Measurements from ENCODE around the gene EPHB1.
"Not testable (repeated sequence)": the region's sequence is repeated elsewhere in the genome, so short reads cannot be mapped to it uniquely, and the experiment has no call there.

The EPHB1 gene

DNA sequence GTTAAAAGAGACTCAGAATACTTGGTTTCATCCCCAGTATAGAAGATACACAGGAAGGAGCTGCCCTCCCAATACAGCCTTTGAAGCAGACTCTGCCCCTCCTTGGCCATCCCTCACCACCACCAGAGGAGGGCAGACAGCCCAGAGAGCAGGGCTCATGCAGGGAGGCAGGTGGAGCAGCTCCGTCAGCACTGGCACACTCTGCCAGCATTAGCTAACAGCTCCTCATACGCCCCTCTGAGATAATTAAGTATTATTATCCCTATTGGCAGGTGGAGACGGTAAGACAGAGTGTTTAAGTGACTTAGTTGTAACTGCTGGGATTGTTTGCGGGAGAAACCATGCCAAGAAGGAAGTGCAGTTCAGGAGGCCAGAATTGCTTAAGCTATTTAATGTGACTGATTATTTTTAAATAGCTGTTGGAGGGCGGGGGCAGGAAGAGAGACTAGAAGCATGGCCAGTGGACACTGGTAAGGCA lies 434.0 kb downstream of the EPHB1 start:
- peak; percentile 100 for DNase-seq

DNA sequence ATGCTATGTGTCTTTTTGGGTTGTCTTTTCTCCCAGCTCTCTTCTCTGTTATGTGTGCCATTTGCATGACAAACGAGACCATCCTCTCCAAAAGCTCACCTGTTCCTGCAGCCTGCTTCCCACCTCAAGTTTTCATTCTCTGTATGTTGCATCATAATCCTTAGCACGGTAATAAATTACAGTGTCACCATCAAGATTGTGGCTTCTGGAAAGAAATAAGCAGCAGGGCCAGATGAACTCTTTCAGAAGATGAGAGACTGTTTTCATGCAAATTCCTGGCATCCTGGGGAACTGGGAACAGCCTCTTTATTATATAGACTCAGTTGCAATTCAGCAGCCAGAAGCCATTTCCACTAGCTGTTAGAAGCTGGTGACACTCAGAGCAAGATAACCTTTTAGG lies 436.7 kb downstream of the EPHB1 start:
- no peak for DNase-seq

DNA sequence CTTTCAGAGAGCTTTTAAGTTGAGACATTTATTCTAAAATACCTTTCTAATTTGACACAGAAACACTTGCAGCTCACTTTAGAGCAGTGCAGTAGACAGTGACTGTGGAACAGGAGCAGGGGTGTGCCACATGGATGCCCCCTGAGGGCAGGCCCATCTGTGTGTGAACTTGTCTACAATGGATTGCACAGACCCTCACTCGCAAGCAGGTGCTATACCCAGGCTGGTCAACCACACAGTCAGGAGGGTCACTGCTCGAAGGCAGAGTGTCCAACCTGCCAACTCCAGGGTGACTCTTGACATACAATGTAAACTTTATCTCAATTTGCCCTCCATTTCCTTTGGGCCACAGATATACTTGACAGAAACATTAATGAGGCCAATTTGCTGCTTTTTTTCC lies 437.2 kb downstream of the EPHB1 start:
- DNase-seq = no peak

DNA sequence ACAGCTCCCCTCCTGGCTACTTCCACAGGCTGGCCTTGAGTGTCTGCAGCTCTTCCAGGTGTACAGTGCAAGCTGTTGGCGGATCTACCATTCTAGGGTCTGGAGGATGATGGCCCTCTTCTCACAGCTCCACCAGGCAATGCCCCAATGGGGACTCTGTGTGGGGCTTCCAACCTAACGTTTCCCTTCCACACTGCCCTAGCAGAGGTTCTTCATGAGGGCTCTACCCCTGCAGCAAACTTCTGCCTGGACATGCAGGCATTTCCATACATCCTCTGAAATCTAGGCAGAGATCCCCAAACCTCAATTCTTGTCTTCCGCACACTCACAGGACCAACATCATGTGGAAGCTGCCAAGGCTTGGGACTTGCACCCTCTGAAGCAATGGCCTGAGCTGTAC lies 438.4 kb downstream of the EPHB1 start:
- not testable (repeated sequence) for DNase-seq

DNA sequence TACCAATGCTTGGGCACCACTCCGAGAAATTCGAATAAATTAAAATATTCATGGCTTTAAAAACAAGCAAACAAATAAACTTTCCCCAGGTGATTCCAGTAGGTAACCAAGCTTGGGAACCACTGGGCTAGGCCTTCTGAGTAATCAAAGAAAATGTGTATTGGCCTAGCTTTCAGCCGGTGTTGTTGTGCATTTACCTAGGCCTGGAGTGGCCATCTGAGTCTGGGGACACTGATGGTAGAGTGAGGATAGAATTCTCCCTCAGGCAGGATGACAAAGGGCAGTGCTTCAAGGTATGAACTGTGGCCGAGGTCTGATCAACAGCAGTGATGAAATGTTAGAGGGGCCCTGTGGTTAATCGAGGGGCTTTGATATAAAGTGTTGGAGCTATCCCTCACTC lies 440.5 kb downstream of the EPHB1 start:
- DNase-seq = no peak

GRCh38 chr3:135237371-135238143 lies 442.5 kb downstream of the EPHB1 start:
- no peak for DNase-seq

DNA sequence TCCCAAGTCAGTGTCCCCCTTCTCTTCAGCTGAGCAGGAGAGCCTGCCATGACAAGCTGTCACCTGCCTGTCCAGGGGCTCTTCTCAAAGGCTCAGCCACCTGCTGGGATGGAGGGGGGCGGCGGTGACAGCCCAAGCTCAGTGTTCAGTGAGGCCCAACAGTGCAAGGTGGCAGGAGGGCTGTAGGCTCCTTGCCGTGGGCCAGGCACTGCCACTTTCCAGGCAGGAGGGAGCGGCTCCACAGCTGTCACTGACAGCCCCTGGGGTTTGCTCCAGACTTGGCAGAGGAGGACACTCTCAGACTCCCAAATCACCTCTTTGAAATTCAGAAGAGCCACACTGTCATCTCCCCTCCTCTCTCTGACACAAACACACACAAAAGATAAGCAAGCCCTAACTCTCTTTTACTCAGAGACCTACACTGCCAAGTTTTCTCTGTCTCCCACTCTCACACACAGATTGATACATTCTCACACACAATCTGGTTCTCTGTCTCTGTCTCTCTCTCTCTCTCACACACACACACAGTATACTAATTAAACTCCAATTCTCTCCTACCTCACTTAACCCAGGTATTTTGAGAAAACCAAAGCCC lies 443.3 kb downstream of the EPHB1 start:
- DNase-seq = peak; percentile 94

- DNase-seq = no peak
Observed at GRCh38 chr3:135238871-135239614, 444.0 kb downstream of the EPHB1 start.

DNA sequence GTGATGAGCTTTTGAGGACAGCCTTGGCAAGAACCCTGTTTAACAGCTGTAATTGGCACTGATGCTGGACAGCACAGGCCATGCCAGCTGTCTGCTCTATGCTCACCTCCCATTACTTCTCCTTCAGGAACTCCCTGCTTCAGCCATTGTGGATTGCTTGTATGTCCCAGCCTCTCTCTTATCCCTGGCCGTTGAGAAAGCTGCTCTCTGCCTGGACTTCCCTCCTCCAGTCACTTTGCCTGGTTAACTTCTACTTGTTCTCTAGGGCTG lies 444.5 kb downstream of the EPHB1 start:
- peak; percentile 52 for DNase-seq

- no peak for DNase-seq
Observed at GRCh38 chr3:135240426-135240825, 445.4 kb downstream of the EPHB1 start.

DNA sequence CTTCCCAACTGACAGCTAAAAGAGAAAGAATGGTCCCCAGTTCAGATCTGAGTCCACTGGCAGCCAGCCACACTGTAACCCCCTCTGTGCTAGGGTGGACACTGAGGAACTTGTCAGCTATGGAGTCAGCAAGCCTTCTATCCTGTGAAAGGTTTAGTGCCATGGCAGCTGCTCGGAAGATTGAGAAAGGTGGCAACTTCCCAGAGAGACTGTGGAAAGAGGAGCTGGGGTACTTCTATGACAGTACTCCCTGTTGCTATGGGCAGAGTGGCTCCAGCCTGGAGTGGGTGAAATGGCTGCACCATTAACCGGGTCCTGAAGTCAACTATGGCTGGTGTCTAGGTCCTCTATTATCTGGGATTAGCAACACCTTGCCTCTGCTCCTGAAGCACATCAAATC lies 447.2 kb downstream of the EPHB1 start:
- no peak for DNase-seq

GRCh38 chr3:135243616-135244015 lies 448.6 kb downstream of the EPHB1 start:
- DNase-seq = no peak

- no peak for DNase-seq
Observed at GRCh38 chr3:135246027-135246426, 451.0 kb downstream of the EPHB1 start.

DNA sequence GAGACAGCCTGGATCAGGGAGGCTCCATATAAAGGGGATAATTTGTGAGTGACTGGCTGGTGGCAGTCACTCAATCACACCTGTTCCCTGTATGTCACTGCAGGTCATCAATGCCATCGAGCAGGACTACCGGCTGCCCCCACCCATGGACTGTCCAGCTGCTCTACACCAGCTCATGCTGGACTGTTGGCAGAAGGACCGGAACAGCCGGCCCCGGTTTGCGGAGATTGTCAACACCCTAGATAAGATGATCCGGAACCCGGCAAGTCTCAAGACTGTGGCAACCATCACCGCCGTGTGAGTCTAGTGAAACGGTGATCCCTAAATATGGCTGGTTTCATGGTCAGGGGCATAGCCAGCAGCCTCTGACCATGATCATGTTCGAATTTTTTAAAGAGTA lies 453.2 kb downstream of the EPHB1 start:
- no peak for DNase-seq

- DNase-seq = no peak
Observed at GRCh38 chr3:135249186-135249585, 454.1 kb downstream of the EPHB1 start.

GRCh38 chr3:135258916-135259315 lies 463.9 kb downstream of the EPHB1 start:
- DNase-seq = no peak

DNA sequence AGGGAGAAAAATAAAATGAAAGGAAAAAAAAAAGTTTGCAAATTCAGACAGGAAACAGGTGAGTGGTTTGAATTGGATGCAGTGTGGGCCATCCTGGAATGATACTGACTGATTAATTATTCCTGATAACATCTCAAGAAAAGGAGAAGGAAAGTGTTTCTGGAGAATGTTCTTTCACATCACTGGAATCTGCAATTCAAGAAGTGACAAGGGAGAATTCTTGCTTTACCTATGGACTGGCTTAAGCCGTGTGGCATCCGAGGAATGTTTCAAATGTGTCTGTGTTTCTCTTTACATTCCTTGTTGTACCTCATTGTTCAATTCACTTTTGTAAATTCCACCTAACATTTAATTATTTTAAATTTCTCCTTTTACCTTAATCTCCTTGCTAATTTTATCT lies 465.0 kb downstream of the EPHB1 start:
- no peak for DNase-seq

DNA sequence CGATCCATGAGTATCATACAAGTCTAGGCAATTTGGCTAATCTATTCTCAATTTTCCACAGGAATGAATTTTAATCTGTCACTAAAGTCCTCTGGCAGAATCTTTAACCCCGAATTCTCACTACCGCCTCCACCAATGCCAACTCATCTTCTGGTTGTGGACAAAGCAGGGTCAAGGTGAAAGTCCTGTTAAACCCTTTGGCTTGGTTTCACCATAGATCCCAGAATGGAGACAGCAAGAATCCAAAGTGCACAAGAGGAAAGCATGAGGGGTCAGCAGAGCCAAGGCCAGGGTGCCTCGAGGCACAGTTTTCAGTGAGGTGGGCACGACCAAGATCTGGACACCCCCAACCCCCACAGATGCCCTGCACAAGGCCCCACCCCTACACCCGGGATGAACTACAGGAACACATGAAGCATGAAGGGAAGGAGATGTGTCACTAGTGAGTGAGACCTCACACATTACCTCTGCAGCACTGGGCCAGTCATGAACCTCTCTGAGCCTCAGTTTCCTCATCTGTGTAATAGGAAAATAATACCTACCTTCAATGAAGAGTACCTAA lies 466.2 kb downstream of the EPHB1 start:
- DNase-seq = no peak

DNA sequence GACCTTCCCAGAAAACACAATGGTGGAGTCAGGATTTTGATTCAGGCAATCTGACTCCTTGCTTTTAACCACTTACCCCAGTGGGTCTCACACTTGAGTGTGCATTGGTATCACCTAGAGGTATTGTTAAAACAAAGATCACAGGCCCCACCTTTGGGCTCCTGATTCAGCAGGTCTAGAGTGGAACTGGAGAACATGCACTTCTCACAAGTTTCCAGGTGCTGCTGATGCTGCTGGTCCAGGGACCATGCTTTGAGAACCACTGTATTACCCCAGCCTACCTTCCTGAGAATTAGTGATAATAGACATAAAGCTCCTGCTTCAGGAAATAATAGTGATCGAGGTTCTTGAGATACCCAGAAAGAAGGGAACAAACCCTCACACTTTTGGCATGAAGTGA lies 466.9 kb downstream of the EPHB1 start:
- DNase-seq = no peak

DNA sequence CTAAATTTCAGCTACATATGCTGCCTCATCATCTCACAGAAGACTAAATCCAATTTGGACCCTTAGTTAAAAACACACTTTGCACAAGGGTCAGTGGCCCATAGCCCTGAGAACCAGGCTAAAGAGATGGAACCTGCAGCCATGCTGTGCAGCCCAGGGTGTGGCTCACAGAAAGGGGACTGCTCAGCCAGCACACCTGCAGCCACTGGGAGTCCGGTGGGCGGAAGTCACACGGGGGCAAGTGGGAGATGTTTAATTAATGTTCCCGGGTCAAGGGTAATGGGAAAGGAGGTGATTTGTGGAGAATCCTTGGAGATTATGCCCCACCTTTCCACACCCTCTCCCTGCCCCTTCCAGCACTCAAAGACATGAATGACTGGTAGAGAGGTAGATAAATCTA lies 467.4 kb downstream of the EPHB1 start:
- no peak for DNase-seq

DNA sequence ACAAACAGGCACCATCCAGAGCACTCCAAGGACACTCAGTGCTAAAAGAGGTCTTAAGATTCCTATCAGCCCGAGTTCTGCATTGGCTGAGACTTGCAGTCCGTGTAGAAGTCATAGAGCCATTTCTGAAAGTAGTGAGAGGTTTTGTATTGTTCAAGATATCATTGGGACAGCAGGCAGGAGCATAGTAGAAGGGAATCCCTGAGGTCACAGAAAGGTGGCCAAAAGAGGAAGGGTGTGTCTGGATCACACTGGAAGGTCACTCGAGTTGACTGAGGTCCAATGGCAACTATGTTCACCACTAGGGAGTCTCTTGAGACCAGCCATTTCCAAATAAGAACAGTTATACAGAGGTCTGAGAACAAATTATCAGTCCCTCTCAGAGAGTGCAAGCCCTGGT lies 468.3 kb downstream of the EPHB1 start:
- DNase-seq = no peak

DNA sequence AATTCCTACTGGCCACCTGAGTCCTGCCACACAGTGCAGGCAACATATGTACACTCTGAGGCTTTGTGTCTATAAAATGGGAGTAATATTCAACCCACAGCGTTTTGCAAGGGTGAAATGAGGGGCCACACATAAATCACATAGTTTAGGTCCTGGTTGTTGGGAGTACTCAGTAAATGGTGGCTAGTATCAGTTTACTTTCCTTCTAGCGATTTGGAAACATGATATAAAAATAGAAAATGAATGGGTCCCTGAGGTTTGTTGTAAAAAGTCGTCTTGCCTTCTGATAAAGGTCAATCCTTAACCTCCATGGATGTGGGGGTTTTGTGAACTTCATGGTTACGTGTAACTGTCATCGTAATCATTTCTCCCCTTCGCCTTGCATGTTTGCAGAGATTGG lies 472.4 kb downstream of the EPHB1 start:
- no peak for DNase-seq

GRCh38 chr3:135268941-135269532 lies 474.0 kb downstream of the EPHB1 start:
- DNase-seq = peak; percentile 44

Data from NCI-H1105 (cell line).